ENCODE measurements around the gene ANKRD13D. TPM values are rescaled to one million over a fixed set of nuclear protein-coding genes. Genes with fewer than 3 reads are reported as not detected.
"Not testable (repeated sequence)": the region's sequence is repeated elsewhere in the genome, so short reads cannot be mapped to it uniquely, and the experiment has no call there.

Gene ANKRD13D
- total RNA-seq, 1 donor from 2014 or later, result 76.0 TPM

GRCh38 chr11:67317888-67318555 is 28.9 kb downstream of the ANKRD13D start:
- TF ChIP-seq CTCF (IDR thresholded peaks at IDR 0.05; ENCODE audit: unreplicated experiment), result no peak
- no peaks in the 10 kb centered on the region for H3K36me3 Mint-ChIP-seq (ENCODE audit: insufficient read depth)
- DNase-seq (ENCODE audit: low spot score, unreplicated experiment), result no peak
- H3K9me3 Mint-ChIP-seq (ENCODE audit: low read depth), result no peaks in the 10 kb centered on the region
- no peaks in the 10 kb centered on the region for H3K27me3 Mint-ChIP-seq
- peak overlapping the region; percentile 96 for H3K4me3 Mint-ChIP-seq (ENCODE audit: low read depth)
- peaks cover 7% of the 10 kb centered on the region for H3K4me1 Mint-ChIP-seq (ENCODE audit: low read depth)
- H3K27ac Mint-ChIP-seq, result peak overlapping the region; percentile 96

- not testable (repeated sequence) for H3K27ac Mint-ChIP-seq; H3K36me3 Mint-ChIP-seq (ENCODE audit: insufficient read depth); H3K9me3 Mint-ChIP-seq (ENCODE audit: low read depth); H3K27me3 Mint-ChIP-seq; DNase-seq (ENCODE audit: low spot score, unreplicated experiment)
- peak overlapping the region; percentile 96 for H3K4me3 Mint-ChIP-seq (ENCODE audit: low read depth)
- peaks cover 10% of the 10 kb centered on the region for H3K4me1 Mint-ChIP-seq (ENCODE audit: low read depth)
These were observed 29.8 kb downstream of the ANKRD13D start for GRCh38 chr11:67318876-67319275.

GRCh38 chr11:67320011-67320410 is 30.9 kb downstream of the ANKRD13D start:
- no peak overlapping the region for H3K27ac Mint-ChIP-seq

GRCh38 chr11:67320691-67321090 is 31.6 kb downstream of the ANKRD13D start:
- Mint-ChIP-seq H3K36me3 (ENCODE audit: insufficient read depth) (no peaks in the 10 kb centered on the region), H3K27me3 (no peaks in the 10 kb centered on the region), H3K9me3 (ENCODE audit: low read depth) (no peaks in the 10 kb centered on the region), H3K4me1 (ENCODE audit: low read depth) (peaks cover 10% of the 10 kb centered on the region), H3K4me3 (ENCODE audit: low read depth) (no peak overlapping the region), H3K27ac (no peak overlapping the region)
- DNase-seq (ENCODE audit: low spot score, unreplicated experiment), result no peak
- no peak for TF ChIP-seq CTCF (IDR thresholded peaks at IDR 0.05; ENCODE audit: unreplicated experiment)

More at GRCh38 chr11:67320011-67320410, 30.9 kb downstream of the ANKRD13D start:
- TF ChIP-seq CTCF (IDR thresholded peaks at IDR 0.05; ENCODE audit: unreplicated experiment), result no peak
- no peaks in the 10 kb centered on the region for H3K36me3 Mint-ChIP-seq (ENCODE audit: insufficient read depth)
- no peak for DNase-seq (ENCODE audit: low spot score, unreplicated experiment)
- H3K9me3 Mint-ChIP-seq (ENCODE audit: low read depth), result no peaks in the 10 kb centered on the region
- no peaks in the 10 kb centered on the region for H3K27me3 Mint-ChIP-seq
- no peak overlapping the region for H3K4me3 Mint-ChIP-seq (ENCODE audit: low read depth)
- peaks cover 10% of the 10 kb centered on the region for H3K4me1 Mint-ChIP-seq (ENCODE audit: low read depth)

- H3K4me3 Mint-ChIP-seq (ENCODE audit: low read depth), result no peak overlapping the region
- peak overlapping the region; percentile 63 for H3K27ac Mint-ChIP-seq
- peaks cover 10% of the 10 kb centered on the region for H3K4me1 Mint-ChIP-seq (ENCODE audit: low read depth)
- no peak for TF ChIP-seq CTCF (IDR thresholded peaks at IDR 0.05; ENCODE audit: unreplicated experiment)
- peaks cover 4% of the 10 kb centered on the region for H3K36me3 Mint-ChIP-seq (ENCODE audit: insufficient read depth)
- no peak for DNase-seq (ENCODE audit: low spot score, unreplicated experiment)
- no peaks in the 10 kb centered on the region for H3K9me3 Mint-ChIP-seq (ENCODE audit: low read depth)
- no peaks in the 10 kb centered on the region for H3K27me3 Mint-ChIP-seq
These were observed 32.3 kb downstream of the ANKRD13D start for GRCh38 chr11:67321313-67321871.

DNA sequence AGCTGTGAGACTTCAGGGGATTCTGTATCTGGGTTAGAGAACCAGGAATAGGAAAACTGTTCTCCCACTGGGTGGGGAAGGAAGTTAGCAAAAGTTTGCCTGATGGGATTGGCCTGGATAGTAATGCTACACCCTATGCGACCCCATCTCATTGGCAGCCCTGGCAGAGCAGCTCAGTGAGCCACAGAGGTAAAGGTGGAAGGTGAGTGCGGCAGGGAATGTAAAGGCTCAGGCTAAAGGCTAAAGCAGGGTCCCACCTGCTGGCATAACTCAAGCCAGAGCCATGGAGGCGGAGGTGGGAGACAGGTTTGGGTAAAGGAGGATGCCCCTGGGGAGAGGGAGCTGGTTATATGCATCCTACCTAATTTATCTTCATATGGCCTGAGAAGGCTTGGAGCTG is 32.9 kb downstream of the ANKRD13D start:
- H3K4me3 Mint-ChIP-seq (ENCODE audit: low read depth), result no peak overlapping the region
- H3K9me3 Mint-ChIP-seq (ENCODE audit: low read depth), result no peaks in the 10 kb centered on the region
- no peak overlapping the region for H3K27ac Mint-ChIP-seq
- DNase-seq (ENCODE audit: low spot score, unreplicated experiment), result no peak
- H3K27me3 Mint-ChIP-seq, result no peaks in the 10 kb centered on the region
- H3K4me1 Mint-ChIP-seq (ENCODE audit: low read depth), result peaks cover 10% of the 10 kb centered on the region
- TF ChIP-seq CTCF (IDR thresholded peaks at IDR 0.05; ENCODE audit: unreplicated experiment), result no peak
- H3K36me3 Mint-ChIP-seq (ENCODE audit: insufficient read depth), result peaks cover 4% of the 10 kb centered on the region

All from progenitor cell of endocrine pancreas (in vitro differentiated cells).